SU-DHL-6 (cell line): Measurements from ENCODE around the gene TRIM38.

Source experiments
- CTCF ChIP-seq: fragments of 200-600 bp; sonication (generic); IDR thresholded peaks from one replicate; pipeline ENCODE4 v1.5.1; 2017; ENCODE audit warnings: antibody characterized with exemption, mild to moderate bottlenecking, low read length, moderate library complexity; ENCODE audit not compliant: insufficient read depth, poor library complexity, severe bottlenecking
- EZH2phosphoT487 ChIP-seq: fragments of 200-600 bp; sonication (generic), shearing (Covaris generic); conservative IDR thresholded peaks from 2 replicates; pipeline ENCODE4 v1.6.1; 2018; ENCODE audit warnings: mild to moderate bottlenecking, antibody characterized with exemption, low read length, moderate library complexity, mixed read lengths

DNA sequence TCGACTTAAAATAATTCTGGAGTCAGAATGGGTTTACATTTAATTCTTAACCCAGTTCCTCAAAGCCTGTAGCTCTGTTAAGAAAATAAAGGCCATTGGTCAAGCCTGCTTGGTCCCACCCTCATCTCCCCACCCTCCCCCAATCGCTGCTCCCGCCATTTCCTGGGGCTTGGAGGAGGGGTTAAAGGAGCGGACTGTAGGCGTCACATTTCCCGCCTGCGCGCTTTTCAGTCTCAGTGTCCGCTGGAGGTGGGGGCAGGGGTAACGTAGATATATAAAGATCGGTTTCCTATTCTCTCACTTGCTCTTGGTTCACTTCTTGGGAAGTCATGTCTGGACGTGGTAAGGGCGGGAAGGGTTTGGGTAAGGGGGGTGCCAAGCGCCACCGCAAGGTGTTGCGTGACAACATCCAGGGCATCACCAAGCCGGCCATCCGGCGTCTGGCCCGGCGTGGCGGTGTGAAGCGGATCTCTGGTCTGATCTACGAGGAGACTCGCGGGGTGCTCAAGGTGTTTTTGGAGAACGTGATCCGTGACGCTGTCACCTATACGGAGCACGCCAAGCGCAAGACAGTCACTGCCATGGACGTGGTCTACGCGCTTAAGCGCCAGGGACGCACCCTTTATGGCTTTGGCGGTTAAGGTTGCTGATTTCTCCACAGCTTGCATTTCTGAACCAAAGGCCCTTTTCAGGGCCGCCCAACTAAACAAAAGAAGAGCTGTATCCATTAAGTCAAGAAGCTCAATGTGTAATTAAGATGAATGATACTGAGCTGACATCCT is 58.9 kb downstream of the TRIM38 start:
- no peak for TF ChIP-seq EZH2phosphoT487
- TF ChIP-seq CTCF, result no peak
